H1 (cell line): ENCODE data around the gene SEMA4F. TPM values are rescaled to one million over a fixed set of nuclear protein-coding genes. Genes with fewer than 3 reads are reported as not detected.

Experiments
- polyA plus RNA-seq, 7 experiments: library from polyadenylated mRNA; depleted of rRNA in 3 of 7; stranded (reverse) in 5 of 7; unstranded in 2 of 7; fragments of >200 nt in 5 of 7; fragments of 200-250 nt in 2 of 7; gene quantifications; 1 replicate in 5 of 7; 2 replicates in 1 of 7; 4 replicates in 1 of 7; pipeline versions ENCODE4 v1.2.1 to v1.2.3, GENCODE V29; 2011 to 2013; ENCODE audit warnings: missing spikeins in 2 of 7, mixed read lengths in 2 of 7
- total RNA-seq: library from RNA; stranded (reverse); fragmentation: NEBNext Ultra II Directional; extraction: Animal tissue kit (Norgen Biotek cat#: 25700); gene quantifications from 2 replicates; pipeline ENCODE4 v1.2.1, GENCODE V29; 2021
- TF ChIP-seq, protein P1 (sequence below), 3 experiments: IDR thresholded peaks; 1 replicate in 2 of 3; 2 replicates in 1 of 3; pipeline versions ENCODE4 v1.5.1 to v1.6.1; 2011; ENCODE audit warnings: low read length in 3 of 3, mild to moderate bottlenecking in 3 of 3, inconsistent platforms in 2 of 3, low read depth in 1 of 3, moderate library complexity in 1 of 3; ENCODE audit not compliant: insufficient read depth in 1 of 3; ENCODE audit errors: control extremely low read depth in 1 of 3

SEMA4F gene
- total and polyA plus RNA-seq, 2 of the 8 experiments (the other 6 are each of a cell fraction or from before 2014, with no cell fraction given) = 3.3 to 3.4 TPM

GRCh38 chr2:74618410-74619083, 35.5 kb upstream of the SEMA4F start (continued):
- TF ChIP-seq, protein P1, sequence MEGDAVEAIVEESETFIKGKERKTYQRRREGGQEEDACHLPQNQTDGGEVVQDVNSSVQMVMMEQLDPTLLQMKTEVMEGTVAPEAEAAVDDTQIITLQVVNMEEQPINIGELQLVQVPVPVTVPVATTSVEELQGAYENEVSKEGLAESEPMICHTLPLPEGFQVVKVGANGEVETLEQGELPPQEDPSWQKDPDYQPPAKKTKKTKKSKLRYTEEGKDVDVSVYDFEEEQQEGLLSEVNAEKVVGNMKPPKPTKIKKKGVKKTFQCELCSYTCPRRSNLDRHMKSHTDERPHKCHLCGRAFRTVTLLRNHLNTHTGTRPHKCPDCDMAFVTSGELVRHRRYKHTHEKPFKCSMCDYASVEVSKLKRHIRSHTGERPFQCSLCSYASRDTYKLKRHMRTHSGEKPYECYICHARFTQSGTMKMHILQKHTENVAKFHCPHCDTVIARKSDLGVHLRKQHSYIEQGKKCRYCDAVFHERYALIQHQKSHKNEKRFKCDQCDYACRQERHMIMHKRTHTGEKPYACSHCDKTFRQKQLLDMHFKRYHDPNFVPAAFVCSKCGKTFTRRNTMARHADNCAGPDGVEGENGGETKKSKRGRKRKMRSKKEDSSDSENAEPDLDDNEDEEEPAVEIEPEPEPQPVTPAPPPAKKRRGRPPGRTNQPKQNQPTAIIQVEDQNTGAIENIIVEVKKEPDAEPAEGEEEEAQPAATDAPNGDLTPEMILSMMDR (IDR thresholded peaks at IDR 0.05; ENCODE audit: control extremely low read depth in 1 of 3, insufficient read depth in 1 of 3, low read depth in 1 of 3, low read length in 3 of 3) = no peak
- TF ChIP-seq, all 59 proteins: peak for 0
